K562 (cell line): ENCODE measurements around the gene SLCO2B1. TPM values are rescaled to one million over a fixed set of nuclear protein-coding genes. Genes with fewer than 3 reads are reported as not detected.

ENCODE experiments used
- EP400 ChIP-seq: fragments of 450-650 bp; IDR thresholded peaks from 2 replicates; pipeline ENCODE4 v1.6.1; 2017; ENCODE audit warnings: antibody characterized with exemption, mild to moderate bottlenecking, moderate library complexity
- EZH2 ChIP-seq: IDR thresholded peaks from 2 replicates; pipeline ENCODE4 v1.6.1; 2012; ENCODE audit warnings: low read depth, mild to moderate bottlenecking, inconsistent platforms, low read length, borderline replicate concordance
- NFRKB ChIP-seq: fragments of 450-650 bp; IDR thresholded peaks from 2 replicates; pipeline ENCODE4 v1.6.1; 2016; ENCODE audit warnings: low read depth
- NONO ChIP-seq, 2 experiments: fragments of 200-400 bp in 1 of 2; fragments of 450-650 bp in 1 of 2; formaldehyde crosslinking in 1 of 2; IDR thresholded peaks; 2 replicates each; pipeline ENCODE4 v1.6.1; 2017; ENCODE audit warnings: low read depth in 2 of 2, mild to moderate bottlenecking in 2 of 2, moderate library complexity in 2 of 2, low read length in 1 of 2
- ZNF445 ChIP-seq: fragments of 250-450 bp; sonication (Bioruptor Pico); IDR thresholded peaks from 2 replicates; pipeline ENCODE4 v1.4.0; 2020; ENCODE audit warnings: low read depth, mild to moderate bottlenecking, moderate library complexity
- polyA plus RNA-seq, 8 experiments: library from polyadenylated mRNA; depleted of rRNA in 4 of 8; stranded (reverse) in 5 of 8; unstranded in 3 of 8; fragments of >200 nt; fragmentation: Nextera tagmentation in 2 of 8; fragmentation: Illumina TruSeq in 1 of 8; extraction: Ambion mirVana in 2 of 8; extraction: Trizol in 1 of 8; gene quantifications; 2 replicates each; pipeline versions ENCODE4 v1.2.1 to v1.2.3, GENCODE V29; 2011 to 2014; ENCODE audit warnings: inconsistent platforms in 1 of 8, missing spikeins in 1 of 8
- total RNA-seq, 7 experiments: library from RNA; depleted of rRNA in 6 of 7; stranded (reverse); fragments of >200 nt in 6 of 7; fragmentation: Illumina TruSeq in 2 of 7; extraction: Trizol in 2 of 7; gene quantifications; 2 replicates each; pipeline versions ENCODE4 v1.2.1 to v1.2.3, GENCODE V29; 2011 to 2021; ENCODE audit warnings: low replicate concordance in 1 of 7
- TF ChIP-seq, protein P1 (sequence below): sonication (generic); formaldehyde crosslinking; IDR thresholded peaks from 2 replicates; pipeline ENCODE4 v1.8.0; 2023; ENCODE audit warnings: missing genetic modification reagents, mild to moderate bottlenecking, borderline replicate concordance

Gene SLCO2B1
- total and polyA plus RNA-seq, 9 of the 15 experiments (the other 6 are each of a cell fraction or from before 2014, with no cell fraction given): 0.70 to 14.7 (median 7.6) TPM

GRCh38 chr11:75233754-75234172, 82.9 kb downstream of the SLCO2B1 start (continued):
- TF ChIP-seq, protein P1, sequence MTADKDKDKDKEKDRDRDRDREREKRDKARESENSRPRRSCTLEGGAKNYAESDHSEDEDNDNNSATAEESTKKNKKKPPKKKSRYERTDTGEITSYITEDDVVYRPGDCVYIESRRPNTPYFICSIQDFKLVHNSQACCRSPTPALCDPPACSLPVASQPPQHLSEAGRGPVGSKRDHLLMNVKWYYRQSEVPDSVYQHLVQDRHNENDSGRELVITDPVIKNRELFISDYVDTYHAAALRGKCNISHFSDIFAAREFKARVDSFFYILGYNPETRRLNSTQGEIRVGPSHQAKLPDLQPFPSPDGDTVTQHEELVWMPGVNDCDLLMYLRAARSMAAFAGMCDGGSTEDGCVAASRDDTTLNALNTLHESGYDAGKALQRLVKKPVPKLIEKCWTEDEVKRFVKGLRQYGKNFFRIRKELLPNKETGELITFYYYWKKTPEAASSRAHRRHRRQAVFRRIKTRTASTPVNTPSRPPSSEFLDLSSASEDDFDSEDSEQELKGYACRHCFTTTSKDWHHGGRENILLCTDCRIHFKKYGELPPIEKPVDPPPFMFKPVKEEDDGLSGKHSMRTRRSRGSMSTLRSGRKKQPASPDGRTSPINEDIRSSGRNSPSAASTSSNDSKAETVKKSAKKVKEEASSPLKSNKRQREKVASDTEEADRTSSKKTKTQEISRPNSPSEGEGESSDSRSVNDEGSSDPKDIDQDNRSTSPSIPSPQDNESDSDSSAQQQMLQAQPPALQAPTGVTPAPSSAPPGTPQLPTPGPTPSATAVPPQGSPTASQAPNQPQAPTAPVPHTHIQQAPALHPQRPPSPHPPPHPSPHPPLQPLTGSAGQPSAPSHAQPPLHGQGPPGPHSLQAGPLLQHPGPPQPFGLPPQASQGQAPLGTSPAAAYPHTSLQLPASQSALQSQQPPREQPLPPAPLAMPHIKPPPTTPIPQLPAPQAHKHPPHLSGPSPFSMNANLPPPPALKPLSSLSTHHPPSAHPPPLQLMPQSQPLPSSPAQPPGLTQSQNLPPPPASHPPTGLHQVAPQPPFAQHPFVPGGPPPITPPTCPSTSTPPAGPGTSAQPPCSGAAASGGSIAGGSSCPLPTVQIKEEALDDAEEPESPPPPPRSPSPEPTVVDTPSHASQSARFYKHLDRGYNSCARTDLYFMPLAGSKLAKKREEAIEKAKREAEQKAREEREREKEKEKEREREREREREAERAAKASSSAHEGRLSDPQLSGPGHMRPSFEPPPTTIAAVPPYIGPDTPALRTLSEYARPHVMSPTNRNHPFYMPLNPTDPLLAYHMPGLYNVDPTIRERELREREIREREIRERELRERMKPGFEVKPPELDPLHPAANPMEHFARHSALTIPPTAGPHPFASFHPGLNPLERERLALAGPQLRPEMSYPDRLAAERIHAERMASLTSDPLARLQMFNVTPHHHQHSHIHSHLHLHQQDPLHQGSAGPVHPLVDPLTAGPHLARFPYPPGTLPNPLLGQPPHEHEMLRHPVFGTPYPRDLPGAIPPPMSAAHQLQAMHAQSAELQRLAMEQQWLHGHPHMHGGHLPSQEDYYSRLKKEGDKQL (CRISPR knock-in tag): no peak
- TF ChIP-seq NONO (IDR thresholded peaks at IDR 0.05; ENCODE audit: low read depth in 2 of 2, low read length in 1 of 2): no peak
- TF ChIP-seq EZH2: no peak
- no peak for TF ChIP-seq NFRKB
- no peak for TF ChIP-seq EP400
- TF ChIP-seq ZNF445: no peak
